Osteoblast (primary cell): ENCODE data around the gene CDC20. TPM values are rescaled to one million over a fixed set of nuclear protein-coding genes. Genes with fewer than 3 reads are reported as not detected.

Source experiments
- DNase-seq: peaks from one replicate; pipeline ENCODE4 v3.0.0; 2011; ENCODE audit warnings: low spot score, mixed read lengths; ENCODE audit not compliant: insufficient read length; ENCODE audit errors: missing footprints
- H2AFZ ChIP-seq: 2 replicates; pipeline ENCODE4 v1.6.0; 2011; ENCODE audit warnings: mild to moderate bottlenecking, low read length
- H3K27ac ChIP-seq: 2 replicates; pipeline ENCODE4 v1.5.1; 2011; ENCODE audit warnings: mild to moderate bottlenecking, low read depth, low read length, moderate library complexity
- H3K27me3 ChIP-seq: 2 replicates; pipeline ENCODE4 v1.6.0; 2012; ENCODE audit warnings: mild to moderate bottlenecking, control low read depth, inconsistent platforms, low read length, moderate library complexity; ENCODE audit not compliant: insufficient read depth
- H3K36me3 ChIP-seq: 2 replicates; pipeline ENCODE4 v1.5.1; 2011; ENCODE audit warnings: mild to moderate bottlenecking, low read length, control low read depth, moderate library complexity; ENCODE audit not compliant: insufficient read depth
- H3K4me1 ChIP-seq: 2 replicates; pipeline ENCODE4 v1.5.1; 2011; ENCODE audit warnings: mild to moderate bottlenecking, low read length, control low read depth, moderate library complexity; ENCODE audit not compliant: insufficient read depth
- H3K4me2 ChIP-seq: 2 replicates; pipeline ENCODE4 v1.6.0; 2011; ENCODE audit warnings: mild to moderate bottlenecking, low read length; ENCODE audit not compliant: insufficient read depth
- H3K4me3 ChIP-seq: fragments of 200-600 bp; sonication (generic); 3 replicates; pipeline ENCODE4 v1.5.1; 2012; ENCODE audit warnings: mild to moderate bottlenecking, low read length, inconsistent platforms; ENCODE audit not compliant: insufficient read depth
- H3K79me2 ChIP-seq: 2 replicates; pipeline ENCODE4 v1.6.0; 2012; ENCODE audit warnings: mild to moderate bottlenecking, low read length, control low read depth, inconsistent platforms; ENCODE audit not compliant: insufficient read depth
- H3K9me3 ChIP-seq: 2 replicates; pipeline ENCODE4 v1.5.1; 2011; ENCODE audit warnings: low read depth, low read length, control low read depth
- H4K20me1 ChIP-seq: 2 replicates; pipeline ENCODE4 v1.6.0; 2012; ENCODE audit warnings: mild to moderate bottlenecking, low read length, control low read depth; ENCODE audit not compliant: insufficient read depth
- total RNA-seq: library from RNA; depleted of rRNA; stranded (reverse); fragments of >200 nt; gene quantifications from 2 replicates; pipeline ENCODE4 v1.2.3, GENCODE V29; 2012
- TF ChIP-seq, protein P1 (sequence below): IDR thresholded peaks from 2 replicates; pipeline ENCODE4 v1.5.1; 2011; ENCODE audit warnings: mild to moderate bottlenecking, low read depth, low read length, moderate library complexity; ENCODE audit errors: extremely low read depth

The CDC20 gene
- total RNA-seq, 1 donor = 4.7 TPM

DNA sequence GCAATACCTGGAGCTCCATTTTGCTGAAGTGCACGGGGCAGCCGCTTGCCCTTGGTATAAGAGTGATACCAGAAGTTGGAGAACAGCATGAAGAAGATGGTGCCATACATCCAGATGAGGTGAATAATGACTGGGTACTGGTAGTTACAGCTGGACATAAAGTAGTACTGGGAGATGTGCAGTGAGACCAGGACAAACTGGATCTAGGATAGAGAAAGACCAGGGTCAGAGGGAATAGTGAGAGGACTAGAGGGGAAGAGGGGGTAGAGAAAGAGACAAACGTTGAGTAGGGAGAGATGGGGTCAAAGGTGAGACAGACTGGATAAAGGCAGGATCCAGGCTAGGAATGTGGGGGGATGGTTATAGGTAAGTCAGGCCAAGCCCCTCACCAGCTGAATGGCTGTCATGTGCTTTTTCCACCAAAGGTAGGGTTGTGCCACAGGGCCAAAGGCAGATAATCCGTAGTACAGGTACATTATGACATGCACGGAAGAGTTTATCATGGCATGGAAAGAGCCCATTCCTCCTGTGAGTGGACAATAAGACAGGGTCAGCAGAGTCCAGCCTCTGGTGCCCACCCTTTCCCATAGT, 5.2 kb downstream of the CDC20 start:
- TF ChIP-seq, protein P1, sequence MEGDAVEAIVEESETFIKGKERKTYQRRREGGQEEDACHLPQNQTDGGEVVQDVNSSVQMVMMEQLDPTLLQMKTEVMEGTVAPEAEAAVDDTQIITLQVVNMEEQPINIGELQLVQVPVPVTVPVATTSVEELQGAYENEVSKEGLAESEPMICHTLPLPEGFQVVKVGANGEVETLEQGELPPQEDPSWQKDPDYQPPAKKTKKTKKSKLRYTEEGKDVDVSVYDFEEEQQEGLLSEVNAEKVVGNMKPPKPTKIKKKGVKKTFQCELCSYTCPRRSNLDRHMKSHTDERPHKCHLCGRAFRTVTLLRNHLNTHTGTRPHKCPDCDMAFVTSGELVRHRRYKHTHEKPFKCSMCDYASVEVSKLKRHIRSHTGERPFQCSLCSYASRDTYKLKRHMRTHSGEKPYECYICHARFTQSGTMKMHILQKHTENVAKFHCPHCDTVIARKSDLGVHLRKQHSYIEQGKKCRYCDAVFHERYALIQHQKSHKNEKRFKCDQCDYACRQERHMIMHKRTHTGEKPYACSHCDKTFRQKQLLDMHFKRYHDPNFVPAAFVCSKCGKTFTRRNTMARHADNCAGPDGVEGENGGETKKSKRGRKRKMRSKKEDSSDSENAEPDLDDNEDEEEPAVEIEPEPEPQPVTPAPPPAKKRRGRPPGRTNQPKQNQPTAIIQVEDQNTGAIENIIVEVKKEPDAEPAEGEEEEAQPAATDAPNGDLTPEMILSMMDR = no peak
- Histone ChIP-seq H3K4me2 (no peak overlapping the region), H3K36me3 (peaks cover 54% of the 10 kb centered on the region), H3K27me3 (no peaks in the 10 kb centered on the region), H4K20me1 (peaks cover 23% of the 10 kb centered on the region), H2AFZ (no peak overlapping the region), H3K79me2 (peaks cover 92% of the 10 kb centered on the region), H3K4me1 (peaks cover 36% of the 10 kb centered on the region), H3K27ac (no peak overlapping the region), H3K4me3 (no peak overlapping the region), H3K9me3 (no peaks in the 10 kb centered on the region)
- peak; percentile 84 for DNase-seq

DNA sequence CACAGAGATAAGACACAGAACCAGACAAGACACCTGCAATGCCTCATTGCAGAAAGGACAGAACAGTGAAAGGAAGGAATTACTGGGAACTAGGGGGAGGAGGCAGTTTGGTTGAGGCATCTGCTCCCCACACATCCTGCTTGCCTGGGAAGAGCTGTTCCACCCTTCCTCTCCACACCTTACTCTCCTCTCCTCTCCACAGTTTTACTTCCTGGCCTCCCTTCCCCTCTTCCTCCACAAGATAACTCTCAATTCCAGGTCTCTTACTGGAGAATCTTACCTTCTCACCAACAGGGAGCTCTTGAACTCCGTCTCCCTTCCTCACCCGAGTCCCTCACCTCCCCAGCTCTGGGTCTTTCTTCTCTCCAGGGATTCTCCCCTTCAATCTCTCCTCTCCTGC, 6.9 kb downstream of the CDC20 start:
- Histone ChIP-seq H2AFZ (no peak overlapping the region), H3K4me2 (peak overlapping the region; percentile 93), H3K79me2 (peaks cover 81% of the 10 kb centered on the region), H4K20me1 (peaks cover 14% of the 10 kb centered on the region), H3K9me3 (no peaks in the 10 kb centered on the region), H3K4me3 (no peak overlapping the region), H3K4me1 (peaks cover 20% of the 10 kb centered on the region), H3K27ac (no peak overlapping the region), H3K36me3 (peaks cover 50% of the 10 kb centered on the region), H3K27me3 (no peaks in the 10 kb centered on the region)
- TF ChIP-seq, protein P1 = no peak
- peak; percentile 29 for DNase-seq

DNA sequence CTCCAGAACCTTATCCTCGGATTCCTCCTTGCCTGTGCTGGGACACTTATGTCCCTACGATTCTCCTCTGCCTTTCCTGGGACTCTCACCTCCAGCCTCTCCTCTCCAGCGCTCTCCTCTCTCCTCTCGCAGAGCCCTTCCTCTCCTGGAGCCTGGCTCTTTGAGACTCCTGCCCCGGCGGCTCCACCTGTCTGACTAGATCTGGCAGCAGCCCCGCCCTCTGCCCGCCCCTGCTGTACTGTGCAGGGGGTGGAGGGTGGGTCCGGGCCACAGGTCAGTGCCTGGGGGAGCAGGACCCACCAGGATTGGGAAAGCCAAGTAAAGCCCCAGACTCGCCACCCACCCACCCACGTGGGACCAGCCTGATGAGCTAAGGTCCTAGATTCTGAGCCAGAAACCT, 7.4 kb downstream of the CDC20 start:
- H3K79me2 ChIP-seq = peaks cover 79% of the 10 kb centered on the region
- peaks cover 45% of the 10 kb centered on the region for H3K36me3 ChIP-seq
- H3K4me3 ChIP-seq = peak overlapping the region; percentile 97
- peak; percentile 68 for DNase-seq
- peak overlapping the region; percentile 93 for H3K4me2 ChIP-seq
- no peak overlapping the region for H2AFZ ChIP-seq
- H3K4me1 ChIP-seq = peaks cover 15% of the 10 kb centered on the region
- H3K9me3 ChIP-seq = no peaks in the 10 kb centered on the region
- no peaks in the 10 kb centered on the region for H3K27me3 ChIP-seq
- H3K27ac ChIP-seq = peak overlapping the region; percentile 81
- peaks cover 12% of the 10 kb centered on the region for H4K20me1 ChIP-seq
- TF ChIP-seq, protein P1 = no peak

DNA sequence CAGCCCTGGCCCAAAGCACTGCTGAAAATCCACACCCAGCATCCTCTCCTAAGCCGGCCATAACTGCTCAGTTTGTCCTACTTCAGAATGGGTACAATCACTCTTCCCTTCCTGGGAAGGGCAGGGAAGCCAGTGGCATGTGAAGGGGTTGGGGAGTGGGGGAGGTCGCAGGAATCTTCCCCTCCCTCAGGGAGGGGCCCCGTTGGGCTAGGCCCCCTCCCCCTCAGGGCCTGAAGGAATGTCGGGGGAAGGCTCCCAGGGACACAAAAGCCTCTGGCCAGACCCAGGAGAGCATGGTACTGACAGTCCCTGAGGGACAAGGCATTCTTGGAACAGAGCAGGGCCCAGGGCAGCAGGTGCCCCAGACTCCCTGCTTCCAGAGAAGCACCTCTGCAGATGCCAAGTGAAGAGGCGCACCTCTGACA, 7.8 kb downstream of the CDC20 start:
- Histone ChIP-seq H3K79me2 (peaks cover 76% of the 10 kb centered on the region), H3K36me3 (peaks cover 41% of the 10 kb centered on the region), H3K4me3 (peak overlapping the region; percentile 97), H3K4me1 (peaks cover 15% of the 10 kb centered on the region), H4K20me1 (peaks cover 12% of the 10 kb centered on the region), H2AFZ (no peak overlapping the region), H3K4me2 (peak overlapping the region; percentile 93), H3K27me3 (no peaks in the 10 kb centered on the region), H3K27ac (peak overlapping the region; percentile 81), H3K9me3 (no peaks in the 10 kb centered on the region)
- TF ChIP-seq, protein P1 = no peak
- DNase-seq = peak; percentile 86
